K562 (cell line): ENCODE data around the gene UNC45B. TPM values are rescaled to one million over a fixed set of nuclear protein-coding genes. Genes with fewer than 3 reads are reported as not detected.

ENCODE experiments used
- BRD4 ChIP-seq: fragments of 200-600 bp; sonication (generic); IDR thresholded peaks from 2 replicates; pipeline ENCODE4 v1.6.1; 2017; ENCODE audit warnings: inconsistent platforms
- C11orf30 ChIP-seq: fragments of 450-650 bp; IDR thresholded peaks from 2 replicates; pipeline ENCODE4 v1.6.1; 2016; ENCODE audit warnings: low read depth, mild to moderate bottlenecking
- CBFB ChIP-seq: sonication (generic); formaldehyde crosslinking; IDR thresholded peaks from 2 replicates; pipeline ENCODE4 v1.4.0; 2020; ENCODE audit warnings: mild to moderate bottlenecking, missing genetic modification reagents
- IRF2 ChIP-seq: sonication (generic); formaldehyde crosslinking; IDR thresholded peaks from 2 replicates; pipeline ENCODE4 v1.8.1; 2022; ENCODE audit warnings: mild to moderate bottlenecking, missing genetic modification reagents
- MAFG ChIP-seq: fragments of 450-650 bp; conservative IDR thresholded peaks from 2 replicates; pipeline ENCODE4 v1.6.1; 2016; ENCODE audit warnings: missing genetic modification characterization, missing compliant biosample characterization
- NR4A1 ChIP-seq, 2 experiments: fragments of 250-450 bp in 1 of 2; fragments of 450-650 bp in 1 of 2; sonication (Bioruptor Pico) in 1 of 2; IDR thresholded peaks; 2 replicates each; pipeline versions ENCODE4 v1.4.0 to v1.6.1; 2016 to 2020; ENCODE audit warnings: mild to moderate bottlenecking in 2 of 2, missing compliant biosample characterization in 1 of 2, missing genetic modification characterization in 1 of 2, moderate library complexity in 1 of 2
- POLR2A ChIP-seq: fragments of 450-650 bp; conservative IDR thresholded peaks from 2 replicates; pipeline ENCODE4 v1.6.1; 2016
- SMAD1 ChIP-seq: fragments of 150-350 bp; IDR thresholded peaks from 2 replicates; pipeline ENCODE4 v1.6.1; 2014; ENCODE audit warnings: low read length, low read depth; ENCODE audit not compliant: partially characterized antibody
- SRF ChIP-seq, 2 experiments: fragments of 250-450, 450-650 bp in 1 of 2; sonication (Bioruptor Pico) in 1 of 2; sonication (generic) in 1 of 2; formaldehyde crosslinking; IDR thresholded peaks; 2 replicates each; pipeline versions ENCODE4 v1.5.0 to v1.5.1; 2020 to 2022; ENCODE audit warnings: mild to moderate bottlenecking in 1 of 2, missing genetic modification reagents in 1 of 2
- TAL1 ChIP-seq: fragments of 450-650 bp; IDR thresholded peaks from 2 replicates; pipeline ENCODE4 v1.6.1; 2016; ENCODE audit warnings: mild to moderate bottlenecking
- ZC3H4 ChIP-seq: sonication (generic); formaldehyde crosslinking; IDR thresholded peaks from 2 replicates; pipeline ENCODE4 v1.9.0; 2021; ENCODE audit warnings: missing genetic modification reagents, borderline replicate concordance
- ZNF134 ChIP-seq: fragments of 250-450 bp; sonication (Bioruptor Pico); conservative IDR thresholded peaks from 2 replicates; pipeline ENCODE4 v1.4.0; 2020
- polyA plus RNA-seq, 8 experiments: library from polyadenylated mRNA; depleted of rRNA in 4 of 8; stranded (reverse) in 5 of 8; unstranded in 3 of 8; fragments of >200 nt; fragmentation: Nextera tagmentation in 2 of 8; fragmentation: Illumina TruSeq in 1 of 8; extraction: Ambion mirVana in 2 of 8; extraction: Trizol in 1 of 8; gene quantifications; 2 replicates each; pipeline versions ENCODE4 v1.2.1 to v1.2.3, GENCODE V29; 2011 to 2014; ENCODE audit warnings: inconsistent platforms in 1 of 8, missing spikeins in 1 of 8
- total RNA-seq, 7 experiments: library from RNA; depleted of rRNA in 6 of 7; stranded (reverse); fragments of >200 nt in 6 of 7; fragmentation: Illumina TruSeq in 2 of 7; extraction: Trizol in 2 of 7; gene quantifications; 2 replicates each; pipeline versions ENCODE4 v1.2.1 to v1.2.3, GENCODE V29; 2011 to 2021; ENCODE audit warnings: low replicate concordance in 1 of 7
- TF ChIP-seq, protein P1 (sequence below): fragments of 450-650 bp; IDR thresholded peaks from one replicate; pipeline ENCODE4 v1.6.1; 2018; ENCODE audit warnings: mild to moderate bottlenecking, moderate library complexity; ENCODE audit not compliant: partially characterized antibody
- TF ChIP-seq, protein P2 (sequence below): fragments of 450-650 bp; IDR thresholded peaks from 2 replicates; pipeline ENCODE4 v1.6.1; 2018; ENCODE audit warnings: mild to moderate bottlenecking, low read depth; ENCODE audit not compliant: partially characterized antibody
- TF ChIP-seq, protein P3 (sequence below): fragments of 450-650 bp; IDR thresholded peaks from 2 replicates; pipeline ENCODE4 v1.6.1; 2017; ENCODE audit warnings: antibody characterized with exemption, mild to moderate bottlenecking
- TF ChIP-seq, protein P4 (sequence below): fragments of 450-650 bp; formaldehyde crosslinking; IDR thresholded peaks from 2 replicates; pipeline ENCODE4 v1.4.0; 2022; ENCODE audit warnings: missing genetic modification characterization
- TF ChIP-seq, protein P5 (sequence below): fragments of 450-650 bp; IDR thresholded peaks from 2 replicates; pipeline ENCODE4 v1.6.1; 2016; ENCODE audit warnings: borderline replicate concordance

Gene UNC45B
- total and polyA plus RNA-seq, 9 of the 15 experiments (the other 6 are each of a cell fraction or from before 2014, with no cell fraction given), result not detected

DNA sequence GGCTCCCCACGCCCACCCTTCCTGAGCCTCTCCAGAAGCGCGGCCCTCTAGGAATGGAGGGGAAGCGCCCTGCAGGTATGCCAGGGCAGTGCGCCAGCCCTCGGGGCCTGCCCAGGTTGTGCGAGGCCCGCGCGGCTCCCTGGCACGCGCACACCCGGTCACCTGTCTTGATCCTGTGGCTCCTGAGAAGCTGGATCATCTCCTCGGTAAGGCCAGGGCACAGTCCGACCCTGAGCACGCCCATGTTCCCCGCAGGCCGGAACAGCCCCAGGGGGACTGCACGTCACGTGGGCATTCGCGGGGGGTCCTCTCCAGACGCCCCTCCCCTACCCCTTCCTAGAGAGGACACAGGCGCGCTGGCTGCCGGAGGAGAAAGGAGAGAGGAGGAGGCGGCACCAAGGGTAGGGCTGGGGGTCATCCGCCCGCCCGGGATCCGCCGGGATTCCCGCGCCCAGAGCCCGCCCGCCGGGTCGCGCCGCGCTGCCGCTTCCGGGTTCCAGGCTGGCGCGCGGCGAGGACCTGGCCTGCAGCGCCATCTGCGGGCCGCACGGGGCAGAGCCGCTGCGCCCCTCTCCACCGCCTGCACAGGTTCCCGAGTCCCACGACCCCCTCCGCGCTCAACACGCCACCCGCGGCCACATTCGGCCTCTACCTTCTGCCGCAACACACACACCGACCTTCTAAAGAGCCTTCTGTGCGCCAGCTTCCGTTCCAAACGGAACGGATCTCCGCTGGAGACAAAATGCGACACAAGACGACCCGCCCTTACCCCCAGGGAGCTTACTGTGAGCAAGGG lies 28.0 kb upstream of the UNC45B start, which contains the start of gene RAD51D (continued):
- TF ChIP-seq, protein P1, sequence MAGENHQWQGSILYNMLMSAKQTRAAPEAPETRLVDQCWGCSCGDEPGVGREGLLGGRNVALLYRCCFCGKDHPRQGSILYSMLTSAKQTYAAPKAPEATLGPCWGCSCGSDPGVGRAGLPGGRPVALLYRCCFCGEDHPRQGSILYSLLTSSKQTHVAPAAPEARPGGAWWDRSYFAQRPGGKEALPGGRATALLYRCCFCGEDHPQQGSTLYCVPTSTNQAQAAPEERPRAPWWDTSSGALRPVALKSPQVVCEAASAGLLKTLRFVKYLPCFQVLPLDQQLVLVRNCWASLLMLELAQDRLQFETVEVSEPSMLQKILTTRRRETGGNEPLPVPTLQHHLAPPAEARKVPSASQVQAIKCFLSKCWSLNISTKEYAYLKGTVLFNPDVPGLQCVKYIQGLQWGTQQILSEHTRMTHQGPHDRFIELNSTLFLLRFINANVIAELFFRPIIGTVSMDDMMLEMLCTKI, result no peak
- TF ChIP-seq CBFB (no peak), SMAD1 (no peak), BRD4 (0 out of 2 replicates have a peak, but pooled peaks have one; percentile 41), MAFG (tag) (no peak), NR4A1 (CRISPR knock-in tag; IDR thresholded peaks at IDR 0.05) (no peak), NR4A1 (tag; IDR thresholded peaks at IDR 0.05) (peak; percentile 63; the same call in 1 of the 2 replicates), IRF2 (CRISPR knock-in tag) (no peak), ZNF134 (CRISPR knock-in tag) (no peak), ZC3H4 (no peak), C11orf30 (no peak), POLR2A (peak; percentile 71), TAL1 (no peak), SRF (CRISPR knock-in tag; IDR thresholded peaks at IDR 0.05) (no peak)
- TF ChIP-seq, protein P2, sequence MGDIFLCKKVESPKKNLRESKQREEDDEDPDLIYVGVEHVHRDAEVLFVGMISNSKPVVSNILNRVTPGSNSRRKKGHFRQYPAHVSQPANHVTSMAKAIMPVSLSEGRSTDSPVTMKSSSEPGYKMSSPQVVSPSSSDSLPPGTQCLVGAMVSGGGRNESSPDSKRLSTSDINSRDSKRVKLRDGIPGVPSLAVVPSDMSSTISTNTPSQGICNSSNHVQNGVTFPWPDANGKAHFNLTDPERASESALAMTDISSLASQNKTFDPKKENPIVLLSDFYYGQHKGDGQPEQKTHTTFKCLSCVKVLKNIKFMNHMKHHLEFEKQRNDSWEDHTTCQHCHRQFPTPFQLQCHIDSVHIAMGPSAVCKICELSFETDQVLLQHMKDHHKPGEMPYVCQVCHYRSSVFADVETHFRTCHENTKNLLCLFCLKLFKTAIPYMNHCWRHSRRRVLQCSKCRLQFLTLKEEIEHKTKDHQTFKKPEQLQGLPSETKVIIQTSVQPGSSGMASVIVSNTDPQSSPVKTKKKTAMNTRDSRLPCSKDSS, result no peak
- TF ChIP-seq, protein P3, sequence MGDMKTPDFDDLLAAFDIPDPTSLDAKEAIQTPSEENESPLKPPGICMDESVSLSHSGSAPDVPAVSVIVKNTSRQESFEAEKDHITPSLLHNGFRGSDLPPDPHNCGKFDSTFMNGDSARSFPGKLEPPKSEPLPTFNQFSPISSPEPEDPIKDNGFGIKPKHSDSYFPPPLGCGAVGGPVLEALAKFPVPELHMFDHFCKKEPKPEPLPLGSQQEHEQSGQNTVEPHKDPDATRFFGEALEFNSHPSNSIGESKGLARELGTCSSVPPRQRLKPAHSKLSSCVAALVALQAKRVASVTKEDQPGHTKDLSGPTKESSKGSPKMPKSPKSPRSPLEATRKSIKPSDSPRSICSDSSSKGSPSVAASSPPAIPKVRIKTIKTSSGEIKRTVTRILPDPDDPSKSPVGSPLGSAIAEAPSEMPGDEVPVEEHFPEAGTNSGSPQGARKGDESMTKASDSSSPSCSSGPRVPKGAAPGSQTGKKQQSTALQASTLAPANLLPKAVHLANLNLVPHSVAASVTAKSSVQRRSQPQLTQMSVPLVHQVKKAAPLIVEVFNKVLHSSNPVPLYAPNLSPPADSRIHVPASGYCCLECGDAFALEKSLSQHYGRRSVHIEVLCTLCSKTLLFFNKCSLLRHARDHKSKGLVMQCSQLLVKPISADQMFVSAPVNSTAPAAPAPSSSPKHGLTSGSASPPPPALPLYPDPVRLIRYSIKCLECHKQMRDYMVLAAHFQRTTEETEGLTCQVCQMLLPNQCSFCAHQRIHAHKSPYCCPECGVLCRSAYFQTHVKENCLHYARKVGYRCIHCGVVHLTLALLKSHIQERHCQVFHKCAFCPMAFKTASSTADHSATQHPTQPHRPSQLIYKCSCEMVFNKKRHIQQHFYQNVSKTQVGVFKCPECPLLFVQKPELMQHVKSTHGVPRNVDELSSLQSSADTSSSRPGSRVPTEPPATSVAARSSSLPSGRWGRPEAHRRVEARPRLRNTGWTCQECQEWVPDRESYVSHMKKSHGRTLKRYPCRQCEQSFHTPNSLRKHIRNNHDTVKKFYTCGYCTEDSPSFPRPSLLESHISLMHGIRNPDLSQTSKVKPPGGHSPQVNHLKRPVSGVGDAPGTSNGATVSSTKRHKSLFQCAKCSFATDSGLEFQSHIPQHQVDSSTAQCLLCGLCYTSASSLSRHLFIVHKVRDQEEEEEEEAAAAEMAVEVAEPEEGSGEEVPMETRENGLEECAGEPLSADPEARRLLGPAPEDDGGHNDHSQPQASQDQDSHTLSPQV, result peak; percentile 75
- TF ChIP-seq, protein P4, sequence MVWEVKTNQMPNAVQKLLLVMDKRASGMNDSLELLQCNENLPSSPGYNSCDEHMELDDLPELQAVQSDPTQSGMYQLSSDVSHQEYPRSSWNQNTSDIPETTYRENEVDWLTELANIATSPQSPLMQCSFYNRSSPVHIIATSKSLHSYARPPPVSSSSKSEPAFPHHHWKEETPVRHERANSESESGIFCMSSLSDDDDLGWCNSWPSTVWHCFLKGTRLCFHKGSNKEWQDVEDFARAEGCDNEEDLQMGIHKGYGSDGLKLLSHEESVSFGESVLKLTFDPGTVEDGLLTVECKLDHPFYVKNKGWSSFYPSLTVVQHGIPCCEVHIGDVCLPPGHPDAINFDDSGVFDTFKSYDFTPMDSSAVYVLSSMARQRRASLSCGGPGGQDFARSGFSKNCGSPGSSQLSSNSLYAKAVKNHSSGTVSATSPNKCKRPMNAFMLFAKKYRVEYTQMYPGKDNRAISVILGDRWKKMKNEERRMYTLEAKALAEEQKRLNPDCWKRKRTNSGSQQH (CRISPR knock-in tag), result no peak
- TF ChIP-seq, protein P5, sequence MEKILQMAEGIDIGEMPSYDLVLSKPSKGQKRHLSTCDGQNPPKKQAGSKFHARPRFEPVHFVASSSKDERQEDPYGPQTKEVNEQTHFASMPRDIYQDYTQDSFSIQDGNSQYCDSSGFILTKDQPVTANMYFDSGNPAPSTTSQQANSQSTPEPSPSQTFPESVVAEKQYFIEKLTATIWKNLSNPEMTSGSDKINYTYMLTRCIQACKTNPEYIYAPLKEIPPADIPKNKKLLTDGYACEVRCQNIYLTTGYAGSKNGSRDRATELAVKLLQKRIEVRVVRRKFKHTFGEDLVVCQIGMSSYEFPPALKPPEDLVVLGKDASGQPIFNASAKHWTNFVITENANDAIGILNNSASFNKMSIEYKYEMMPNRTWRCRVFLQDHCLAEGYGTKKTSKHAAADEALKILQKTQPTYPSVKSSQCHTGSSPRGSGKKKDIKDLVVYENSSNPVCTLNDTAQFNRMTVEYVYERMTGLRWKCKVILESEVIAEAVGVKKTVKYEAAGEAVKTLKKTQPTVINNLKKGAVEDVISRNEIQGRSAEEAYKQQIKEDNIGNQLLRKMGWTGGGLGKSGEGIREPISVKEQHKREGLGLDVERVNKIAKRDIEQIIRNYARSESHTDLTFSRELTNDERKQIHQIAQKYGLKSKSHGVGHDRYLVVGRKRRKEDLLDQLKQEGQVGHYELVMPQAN, result peak; percentile 76
